ENCODE measurements around the gene ADORA2B.

GRCh38 chr17:16019347-16019746, 74.4 kb downstream of the ADORA2B start:
- TF ChIP-seq REST (IDR thresholded peaks at IDR 0.05; ENCODE audit: low read depth): no peak
- TF ChIP-seq TAF1 (IDR thresholded peaks at IDR 0.05; ENCODE audit: low read depth): no peak
- TF ChIP-seq EP300 (IDR thresholded peaks at IDR 0.05; ENCODE audit: borderline replicate concordance): no peak
- TF ChIP-seq ZBTB7A (IDR thresholded peaks at IDR 0.05; ENCODE audit: low read depth): no peak
- TF ChIP-seq CEBPB (IDR thresholded peaks at IDR 0.05): no peak
- TF ChIP-seq MAX (IDR thresholded peaks at IDR 0.05): no peak
- TF ChIP-seq RAD21 (IDR thresholded peaks at IDR 0.05; ENCODE audit: low read depth): no peak
- no peak for TF ChIP-seq EGR1 (IDR thresholded peaks at IDR 0.05)
- no peak for TF ChIP-seq TCF12 (IDR thresholded peaks at IDR 0.05; ENCODE audit: low read depth)
- no peak for TF ChIP-seq CREB1 (IDR thresholded peaks at IDR 0.05; ENCODE audit: low read depth)
- TF ChIP-seq YY1 (IDR thresholded peaks at IDR 0.05; ENCODE audit: low read depth): no peak

All from Ishikawa (cell line).